GM23338 (cell line): ENCODE data around the gene ING5. TPM values are rescaled to one million over a fixed set of nuclear protein-coding genes. Genes with fewer than 3 reads are reported as not detected.

Source experiments
- ATAC-seq: fragments of 200-7000 bp; cut with Tn5 transposase; 3 replicates; pipeline ENCODE4 v1.9.1; 2020
- DNase-seq: peaks from one replicate; pipeline ENCODE4 v3.0.0-alpha.2; 2015; ENCODE audit warnings: low spot score
- H2AFZ ChIP-seq: fragments of 200-600 bp; sonication (generic); 2 replicates; pipeline ENCODE4 v1.8.0; 2016; ENCODE audit warnings: antibody characterized with exemption, mild to moderate bottlenecking, moderate library complexity
- H3F3A ChIP-seq: fragments of 200-600 bp; sonication (generic); replicated peaks from 2 replicates; pipeline ENCODE4 v1.8.0; 2017; ENCODE audit warnings: antibody characterized with exemption, mixed run types, low read depth
- H3K27ac ChIP-seq: fragments of 200-600 bp; sonication (generic); 2 replicates; pipeline ENCODE4 v1.6.1; 2016; ENCODE audit warnings: low read depth
- H3K27me3 ChIP-seq: fragments of 200-600 bp; sonication (generic); 2 replicates; pipeline ENCODE4 v1.8.0; 2016; ENCODE audit warnings: mild to moderate bottlenecking, mixed run types, moderate library complexity; ENCODE audit not compliant: insufficient read depth
- H3K36me3 ChIP-seq: fragments of 200-600 bp; sonication (generic); 2 replicates; pipeline ENCODE4 v1.8.0; 2016; ENCODE audit warnings: mild to moderate bottlenecking; ENCODE audit not compliant: insufficient read depth
- H3K4me1 ChIP-seq: fragments of 200-600 bp; sonication (generic); 2 replicates; pipeline ENCODE4 v1.8.0; 2016; ENCODE audit warnings: mild to moderate bottlenecking, moderate library complexity; ENCODE audit not compliant: insufficient read depth
- H3K4me2 ChIP-seq: fragments of 200-600 bp; sonication (generic); 2 replicates; pipeline ENCODE4 v1.7.1; 2017; ENCODE audit warnings: mixed run types
- H3K4me3 ChIP-seq: fragments of 200-600 bp; sonication (generic); 2 replicates; pipeline ENCODE4 v1.6.1; 2016; ENCODE audit warnings: mixed run types
- H3K79me2 ChIP-seq: fragments of 200-600 bp; sonication (generic); replicated peaks from 2 replicates; pipeline ENCODE4 v1.8.0; 2017; ENCODE audit warnings: mild to moderate bottlenecking; ENCODE audit not compliant: insufficient read depth
- H3K9me2 ChIP-seq: fragments of 200-600 bp; sonication (generic); 2 replicates; pipeline ENCODE4 v1.8.0; 2017; ENCODE audit not compliant: insufficient read depth
- H4K20me1 ChIP-seq: fragments of 200-600 bp; sonication (generic); replicated peaks from 2 replicates; pipeline ENCODE4 v1.8.0; 2017; ENCODE audit warnings: mild to moderate bottlenecking; ENCODE audit not compliant: insufficient read depth
- H3K27ac Mint-ChIP-seq: 2 replicates; pipeline ENCODE4 v1.8.0; 2020; ENCODE audit warnings: inconsistent platforms, mild to moderate bottlenecking, moderate library complexity, mixed read lengths
- H3K27me3 Mint-ChIP-seq: 3 replicates; pipeline ENCODE4 v1.8.0; 2022; ENCODE audit warnings: low read depth, mild to moderate bottlenecking, moderate library complexity, mixed read lengths, inconsistent platforms; ENCODE audit not compliant: insufficient read depth, poor library complexity
- H3K36me3 Mint-ChIP-seq: 3 replicates; pipeline ENCODE4 v1.8.0; 2021; ENCODE audit warnings: low read depth, mild to moderate bottlenecking, inconsistent platforms, moderate library complexity, mixed read lengths
- H3K4me1 Mint-ChIP-seq: 3 replicates; pipeline ENCODE4 v1.8.0; 2020; ENCODE audit warnings: mild to moderate bottlenecking, inconsistent platforms, mixed read lengths
- H3K4me3 Mint-ChIP-seq: 3 replicates; pipeline ENCODE4 v1.8.0; 2021; ENCODE audit warnings: moderate library complexity, mild to moderate bottlenecking, inconsistent platforms, mixed read lengths
- H3K9me3 Mint-ChIP-seq: 3 replicates; pipeline ENCODE4 v1.8.0; 2020; ENCODE audit warnings: moderate library complexity, mild to moderate bottlenecking, inconsistent platforms, mixed read lengths
- CREB1 ChIP-seq: fragments of 250-450 bp; sonication (Bioruptor Pico); IDR thresholded peaks from 2 replicates; pipeline ENCODE4 v1.5.0; 2020; ENCODE audit warnings: low read depth, mild to moderate bottlenecking, moderate library complexity
- EZH2phosphoT487 ChIP-seq: fragments of 200-600 bp; sonication (generic); IDR thresholded peaks from one replicate; pipeline ENCODE4 v1.8.1; 2018; ENCODE audit warnings: antibody characterized with exemption; ENCODE audit not compliant: unreplicated experiment
- JUNB ChIP-seq: IDR thresholded peaks from one replicate; pipeline ENCODE4 v1.6.1; 2016; ENCODE audit warnings: antibody characterized with exemption; ENCODE audit not compliant: unreplicated experiment
- REST ChIP-seq: IDR thresholded peaks from one replicate; pipeline ENCODE4 v1.6.1; 2018; ENCODE audit warnings: antibody characterized with exemption; ENCODE audit not compliant: unreplicated experiment
- ZNF331 ChIP-seq: fragments of 250-450 bp; sonication (Bioruptor Pico); IDR thresholded peaks from 2 replicates; pipeline ENCODE4 v1.5.0; 2020; ENCODE audit warnings: low read depth, mild to moderate bottlenecking, moderate library complexity
- polyA plus RNA-seq: library from polyadenylated mRNA; unstranded; fragments of >200 nt; fragmentation: Nextera tagmentation; extraction: Ambion mirVana; gene quantifications from 2 replicates; pipeline ENCODE4 v1.2.1, GENCODE V29; 2016
- total RNA-seq: library from RNA; depleted of rRNA; stranded (reverse); fragments of >200 nt; shearing (Covaris generic); gene quantifications from 2 replicates; pipeline ENCODE4 v1.2.3, GENCODE V29; 2014
- TF ChIP-seq, protein P1 (sequence below): fragments of 250-450 bp; sonication (Bioruptor Pico); IDR thresholded peaks from 2 replicates; pipeline ENCODE4 v1.5.0; 2020; ENCODE audit warnings: mild to moderate bottlenecking, moderate library complexity

ING5 gene
- total and polyA plus RNA-seq, 2 experiments from 2014 or later = 25.7 to 42.5 TPM

- TF ChIP-seq, protein P1, sequence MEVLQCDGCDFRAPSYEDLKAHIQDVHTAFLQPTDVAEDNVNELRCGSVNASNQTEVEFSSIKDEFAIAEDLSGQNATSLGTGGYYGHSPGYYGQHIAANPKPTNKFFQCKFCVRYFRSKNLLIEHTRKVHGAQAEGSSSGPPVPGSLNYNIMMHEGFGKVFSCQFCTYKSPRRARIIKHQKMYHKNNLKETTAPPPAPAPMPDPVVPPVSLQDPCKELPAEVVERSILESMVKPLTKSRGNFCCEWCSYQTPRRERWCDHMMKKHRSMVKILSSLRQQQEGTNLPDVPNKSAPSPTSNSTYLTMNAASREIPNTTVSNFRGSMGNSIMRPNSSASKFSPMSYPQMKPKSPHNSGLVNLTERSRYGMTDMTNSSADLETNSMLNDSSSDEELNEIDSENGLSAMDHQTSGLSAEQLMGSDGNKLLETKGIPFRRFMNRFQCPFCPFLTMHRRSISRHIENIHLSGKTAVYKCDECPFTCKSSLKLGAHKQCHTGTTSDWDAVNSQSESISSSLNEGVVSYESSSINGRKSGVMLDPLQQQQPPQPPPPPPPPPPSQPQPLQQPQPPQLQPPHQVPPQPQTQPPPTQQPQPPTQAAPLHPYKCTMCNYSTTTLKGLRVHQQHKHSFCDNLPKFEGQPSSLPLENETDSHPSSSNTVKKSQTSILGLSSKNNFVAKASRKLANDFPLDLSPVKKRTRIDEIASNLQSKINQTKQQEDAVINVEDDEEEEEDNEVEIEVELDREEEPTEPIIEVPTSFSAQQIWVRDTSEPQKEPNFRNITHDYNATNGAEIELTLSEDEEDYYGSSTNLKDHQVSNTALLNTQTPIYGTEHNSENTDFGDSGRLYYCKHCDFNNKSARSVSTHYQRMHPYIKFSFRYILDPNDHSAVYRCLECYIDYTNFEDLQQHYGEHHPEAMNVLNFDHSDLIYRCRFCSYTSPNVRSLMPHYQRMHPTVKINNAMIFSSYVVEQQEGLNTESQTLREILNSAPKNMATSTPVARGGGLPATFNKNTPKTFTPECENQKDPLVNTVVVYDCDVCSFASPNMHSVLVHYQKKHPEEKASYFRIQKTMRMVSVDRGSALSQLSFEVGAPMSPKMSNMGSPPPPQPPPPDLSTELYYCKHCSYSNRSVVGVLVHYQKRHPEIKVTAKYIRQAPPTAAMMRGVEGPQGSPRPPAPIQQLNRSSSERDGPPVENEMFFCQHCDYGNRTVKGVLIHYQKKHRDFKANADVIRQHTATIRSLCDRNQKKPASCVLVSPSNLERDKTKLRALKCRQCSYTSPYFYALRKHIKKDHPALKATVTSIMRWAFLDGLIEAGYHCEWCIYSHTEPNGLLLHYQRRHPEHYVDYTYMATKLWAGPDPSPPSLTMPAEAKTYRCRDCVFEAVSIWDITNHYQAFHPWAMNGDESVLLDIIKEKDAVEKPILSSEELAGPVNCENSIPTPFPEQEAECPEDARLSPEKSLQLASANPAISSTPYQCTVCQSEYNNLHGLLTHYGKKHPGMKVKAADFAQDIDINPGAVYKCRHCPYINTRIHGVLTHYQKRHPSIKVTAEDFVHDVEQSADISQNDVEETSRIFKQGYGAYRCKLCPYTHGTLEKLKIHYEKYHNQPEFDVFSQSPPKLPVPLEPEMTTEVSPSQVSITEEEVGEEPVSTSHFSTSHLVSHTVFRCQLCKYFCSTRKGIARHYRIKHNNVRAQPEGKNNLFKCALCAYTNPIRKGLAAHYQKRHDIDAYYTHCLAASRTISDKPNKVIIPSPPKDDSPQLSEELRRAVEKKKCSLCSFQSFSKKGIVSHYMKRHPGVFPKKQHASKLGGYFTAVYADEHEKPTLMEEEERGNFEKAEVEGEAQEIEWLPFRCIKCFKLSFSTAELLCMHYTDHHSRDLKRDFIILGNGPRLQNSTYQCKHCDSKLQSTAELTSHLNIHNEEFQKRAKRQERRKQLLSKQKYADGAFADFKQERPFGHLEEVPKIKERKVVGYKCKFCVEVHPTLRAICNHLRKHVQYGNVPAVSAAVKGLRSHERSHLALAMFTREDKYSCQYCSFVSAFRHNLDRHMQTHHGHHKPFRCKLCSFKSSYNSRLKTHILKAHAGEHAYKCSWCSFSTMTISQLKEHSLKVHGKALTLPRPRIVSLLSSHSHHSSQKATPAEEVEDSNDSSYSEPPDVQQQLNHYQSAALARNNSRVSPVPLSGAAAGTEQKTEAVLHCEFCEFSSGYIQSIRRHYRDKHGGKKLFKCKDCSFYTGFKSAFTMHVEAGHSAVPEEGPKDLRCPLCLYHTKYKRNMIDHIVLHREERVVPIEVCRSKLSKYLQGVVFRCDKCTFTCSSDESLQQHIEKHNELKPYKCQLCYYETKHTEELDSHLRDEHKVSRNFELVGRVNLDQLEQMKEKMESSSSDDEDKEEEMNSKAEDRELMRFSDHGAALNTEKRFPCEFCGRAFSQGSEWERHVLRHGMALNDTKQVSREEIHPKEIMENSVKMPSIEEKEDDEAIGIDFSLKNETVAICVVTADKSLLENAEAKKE = no peak
- TF ChIP-seq ZNF331 (CRISPR knock-in tag) = no peak
These were observed 67.0 kb downstream of the ING5 start (continued) for GRCh38 chr2:241768850-241769249.

DNA sequence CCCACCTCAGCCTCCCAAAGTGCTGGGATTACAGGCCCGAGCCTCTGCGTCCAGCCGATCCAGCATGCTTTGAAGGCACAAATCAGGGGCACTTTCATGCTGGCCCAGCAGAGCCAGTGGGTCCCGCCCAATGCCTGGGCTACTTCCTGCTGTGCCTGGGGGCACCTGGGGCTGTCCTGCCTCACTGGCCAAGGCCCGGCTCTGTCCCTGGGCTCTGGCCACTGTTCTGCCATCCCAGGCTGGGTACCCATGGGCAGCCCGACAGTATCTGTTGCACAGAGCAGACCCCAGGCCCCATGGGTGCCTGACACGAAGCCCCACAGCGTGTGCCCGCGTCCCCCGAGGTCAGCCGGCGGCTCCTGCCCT, 68.0 kb downstream of the ING5 start:
- Histone ChIP-seq H3K79me2 (no peaks in the 10 kb centered on the region), H3K27me3 (no peaks in the 10 kb centered on the region), H3K4me2 (no peak overlapping the region), H3K9me2 (no peaks in the 10 kb centered on the region), H3F3A (no peaks in the 10 kb centered on the region), H2AFZ (no peak overlapping the region), H3K4me1 (no peaks in the 10 kb centered on the region), H3K27ac (no peak overlapping the region), H4K20me1 (no peaks in the 10 kb centered on the region), H3K36me3 (no peaks in the 10 kb centered on the region), H3K4me3 (no peak overlapping the region)
- H3K4me3 Mint-ChIP-seq = no peak overlapping the region
- H3K9me3 Mint-ChIP-seq = no peaks in the 10 kb centered on the region; the same call in 2 of the 3 replicates
- no peak for ATAC-seq
- peaks cover 11% of the 10 kb centered on the region for H3K4me1 Mint-ChIP-seq
- no peaks in the 10 kb centered on the region for H3K36me3 Mint-ChIP-seq
- H3K27me3 Mint-ChIP-seq = peaks cover 6% of the 10 kb centered on the region
- no peak overlapping the region for H3K27ac Mint-ChIP-seq
- DNase-seq = no peak
- TF ChIP-seq REST = no peak
- TF ChIP-seq EZH2phosphoT487 = no peak
- TF ChIP-seq, protein P1 = no peak
- no peak for TF ChIP-seq JUNB
- no peak for TF ChIP-seq CREB1
- no peak for TF ChIP-seq ZNF331 (CRISPR knock-in tag)
